ENCODE data around the gene NADK. TPM values are rescaled to one million over a fixed set of nuclear protein-coding genes. Genes with fewer than 3 reads are reported as not detected.
"Not testable (repeated sequence)": the region's sequence is repeated elsewhere in the genome, so short reads cannot be mapped to it uniquely, and the experiment has no call there.

Gene NADK
- total RNA-seq, 6 experiments from 2014 or later: 80.3 to 143 (median 100) TPM

- no peak for ATAC-seq
- DNase-seq: no peak
- H3K36me3 ChIP-seq: peaks cover 0 to 4% (median 1%) of the 10 kb centered on the region in 4 donors
- TF ChIP-seq POLR2A (IDR thresholded peaks at IDR 0.05) (no peak), CTCF (IDR thresholded peaks at IDR 0.05) (no peak)
- no peak overlapping the region for H3K4me3 ChIP-seq
- intact Hi-C loops (cut with DNase I): no loop called here
- no peaks in the 10 kb centered on the region for H3K4me1 ChIP-seq
- no peaks in the 10 kb centered on the region for H3K27me3 ChIP-seq
- no peak overlapping the region for H3K27ac ChIP-seq
- 92% methylated on average over 7 of the region's 22 CpGs for WGBS (ENCODE audit: insufficient coverage, low coverage, low lambda C conversion rate, missing lambda C conversion rate)
- H3K9me3 ChIP-seq: no peaks in the 10 kb centered on the region
Observed at GRCh38 chr1:1703796-1704195, 74.5 kb downstream of the NADK start.

GRCh38 chr1:1702506-1702905 is 75.8 kb downstream of the NADK start:
- WGBS (ENCODE audit: insufficient coverage, low coverage, low lambda C conversion rate, missing lambda C conversion rate): 63% methylated on average over 3 of the region's 18 CpGs
- DNase-seq; H3K36me3 ChIP-seq; H3K4me3 ChIP-seq; ATAC-seq; H3K27ac ChIP-seq; H3K27me3 ChIP-seq; H3K9me3 ChIP-seq; intact Hi-C loops (cut with DNase I); H3K4me1 ChIP-seq: not testable (repeated sequence)

Other genes starting within 250 kb of the NADK start
- under 1 TPM in 1 of 6 experiments, not detected in 5; 0.40 TPM for gene TMEM240, start 237.8 kb downstream of the NADK start, total RNA-seq
- gene SSU72, start 203.6 kb downstream of the NADK start, total RNA-seq: 10 to 100 TPM; 46.6 to 72.6 (median 63.8) TPM
- 1 to 10 TPM in 1 of 6 experiments, under 1 TPM in 5; 0.09 to 1.6 (median 0.46) TPM for gene FNDC10, start 178.3 kb downstream of the NADK start, total RNA-seq
- gene MIB2, start 163.0 kb downstream of the NADK start, total RNA-seq: 10 to 100 TPM; 20.7 to 38.5 (median 33.9) TPM
- 1 to 10 TPM in 5 of 6 experiments, under 1 TPM in 1; 0.75 to 4.0 (median 2.3) TPM for gene MMP23B, start 146.3 kb downstream of the NADK start, total RNA-seq
- gene CDK11B, start 119.5 kb downstream of the NADK start, total RNA-seq: 10 to 100 TPM in 2 of 6 experiments, 1 to 10 TPM in 4; 8.0 to 11.8 (median 9.5) TPM
- gene SLC35E2B, start 85.7 kb downstream of the NADK start, total RNA-seq: 10 to 100 TPM; 13.4 to 19.9 (median 17.0) TPM
- gene CDK11A, start 54.1 kb downstream of the NADK start, total RNA-seq: 10 to 100 TPM in 4 of 6 experiments, 1 to 10 TPM in 2; 8.4 to 25.2 (median 11.0) TPM
- gene GNB1, start 112.6 kb upstream of the NADK start, total RNA-seq: 100 to 1,000 TPM in 4 of 6 experiments, 10 to 100 TPM in 2; 85.9 to 147 (median 104) TPM
- 1 to 10 TPM in 1 of 6 experiments, under 1 TPM in 3, not detected in 2; 0.44 to 1.4 (median 0.58) TPM for gene CALML6, start 136.8 kb upstream of the NADK start, total RNA-seq
- 10 to 100 TPM in 1 of 6 experiments, 1 to 10 TPM in 5; 2.3 to 13.2 (median 6.0) TPM for gene TMEM52, start 140.8 kb upstream of the NADK start, total RNA-seq
- gene CFAP74, start 225.3 kb upstream of the NADK start, total RNA-seq: 1 to 10 TPM in 2 of 6 experiments, under 1 TPM in 3, not detected in 1; 0.16 to 3.5 (median 0.32) TPM
- gene GABRD, start 240.9 kb upstream of the NADK start, total RNA-seq: under 1 TPM in 1 of 6 experiments, not detected in 5; 0.55 TPM